Measurements from ENCODE around the gene KBTBD8.
A peak's percentile ranks its signal among the peaks of the same experiment; 100 is the strongest.

The KBTBD8 gene, protein sequence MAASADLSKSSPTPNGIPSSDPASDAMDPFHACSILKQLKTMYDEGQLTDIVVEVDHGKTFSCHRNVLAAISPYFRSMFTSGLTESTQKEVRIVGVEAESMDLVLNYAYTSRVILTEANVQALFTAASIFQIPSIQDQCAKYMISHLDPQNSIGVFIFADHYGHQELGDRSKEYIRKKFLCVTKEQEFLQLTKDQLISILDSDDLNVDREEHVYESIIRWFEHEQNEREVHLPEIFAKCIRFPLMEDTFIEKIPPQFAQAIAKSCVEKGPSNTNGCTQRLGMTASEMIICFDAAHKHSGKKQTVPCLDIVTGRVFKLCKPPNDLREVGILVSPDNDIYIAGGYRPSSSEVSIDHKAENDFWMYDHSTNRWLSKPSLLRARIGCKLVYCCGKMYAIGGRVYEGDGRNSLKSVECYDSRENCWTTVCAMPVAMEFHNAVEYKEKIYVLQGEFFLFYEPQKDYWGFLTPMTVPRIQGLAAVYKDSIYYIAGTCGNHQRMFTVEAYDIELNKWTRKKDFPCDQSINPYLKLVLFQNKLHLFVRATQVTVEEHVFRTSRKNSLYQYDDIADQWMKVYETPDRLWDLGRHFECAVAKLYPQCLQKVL

DNA sequence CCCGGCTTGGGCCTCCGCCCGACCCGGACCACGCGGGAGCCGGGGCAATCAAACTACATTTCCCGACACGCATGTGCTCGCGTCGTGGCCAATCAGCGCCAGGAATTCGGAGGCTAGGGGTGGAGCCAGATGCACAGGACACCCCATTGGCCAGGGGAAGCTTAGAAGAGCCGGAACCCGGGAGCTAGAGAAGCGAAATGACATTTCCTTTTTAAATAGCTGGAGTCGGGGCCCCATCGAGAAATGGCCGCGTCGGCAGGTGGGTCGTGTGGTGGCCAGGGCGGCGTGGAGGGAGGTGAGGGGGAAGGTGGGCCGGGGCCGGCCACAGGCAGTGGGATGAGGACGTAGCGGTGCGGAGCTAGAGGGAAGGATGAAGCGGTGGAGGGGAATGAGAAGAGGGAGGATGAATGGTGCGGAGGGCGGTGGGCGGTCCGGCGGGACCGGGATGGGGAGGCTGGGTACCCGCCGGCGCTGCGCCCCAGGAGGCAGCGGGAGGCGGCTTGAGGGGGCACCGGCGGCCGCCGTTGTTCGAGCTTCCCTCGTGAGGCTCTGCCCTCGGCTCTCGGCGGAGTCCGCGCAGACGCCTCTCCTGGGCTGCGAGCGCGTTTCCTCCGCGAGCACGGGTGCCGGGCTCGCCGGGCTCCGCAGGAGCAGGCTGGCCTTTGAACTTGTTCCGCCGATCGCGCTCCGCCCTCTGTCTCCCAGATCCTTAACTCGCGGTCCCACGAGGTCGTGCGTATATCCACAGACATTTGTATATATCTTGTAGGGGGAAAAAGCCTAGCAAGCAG lies at the start of gene KBTBD8:
Gene KBTBD8, plus strand, starts transcription at position 195 of the 791 bp plus-strand sequence. Its CDS starts 49 bp downstream, at position 244.
- ATAC-seq, result peak; percentile 2 to 83

DNA sequence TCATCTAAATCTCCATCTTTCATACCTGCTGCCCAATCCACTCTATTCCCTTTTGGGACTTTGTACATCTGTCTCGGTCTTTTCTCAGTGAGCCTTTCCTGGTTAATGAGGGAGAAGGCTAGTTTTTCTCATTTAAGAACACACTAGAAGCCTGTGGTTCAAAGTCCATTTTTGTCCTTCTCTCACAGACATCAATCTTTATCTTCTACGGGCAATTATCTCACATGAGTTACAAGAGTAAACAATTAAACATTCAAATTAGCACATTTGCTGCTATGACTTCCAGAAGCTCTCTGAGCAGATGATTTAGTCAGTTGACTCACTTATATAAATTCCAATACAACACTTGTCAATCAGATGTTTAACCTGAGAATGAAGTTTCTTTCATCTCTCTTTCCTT lies 49.3 kb upstream of the KBTBD8 start:
- ATAC-seq, result no peak

DNA sequence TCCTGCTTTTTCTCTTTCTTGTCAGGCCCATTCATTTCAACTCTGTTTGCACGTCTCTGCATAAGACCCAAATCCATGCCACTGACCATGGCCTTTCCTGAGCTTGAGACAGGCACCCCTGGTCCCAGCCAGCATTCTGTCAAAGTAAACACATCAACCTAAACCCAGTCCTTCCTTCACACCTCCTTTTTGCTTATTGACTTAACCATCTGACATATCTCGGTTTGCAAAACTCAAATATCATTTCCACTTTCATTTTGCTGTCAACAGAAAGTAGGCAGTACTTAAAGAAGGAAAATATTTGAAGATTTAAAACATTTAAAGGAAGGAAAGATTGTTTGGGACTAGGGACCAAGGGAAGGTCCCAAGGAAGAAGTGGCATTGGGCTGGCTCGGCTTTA lies 48.2 kb upstream of the KBTBD8 start:
- no peak for ATAC-seq

GRCh38 chr3:66952357-66952756 lies 45.8 kb upstream of the KBTBD8 start:
- ATAC-seq, result no peak

GRCh38 chr3:66953934-66954445 lies 44.1 kb upstream of the KBTBD8 start:
- ATAC-seq, result no peak

DNA sequence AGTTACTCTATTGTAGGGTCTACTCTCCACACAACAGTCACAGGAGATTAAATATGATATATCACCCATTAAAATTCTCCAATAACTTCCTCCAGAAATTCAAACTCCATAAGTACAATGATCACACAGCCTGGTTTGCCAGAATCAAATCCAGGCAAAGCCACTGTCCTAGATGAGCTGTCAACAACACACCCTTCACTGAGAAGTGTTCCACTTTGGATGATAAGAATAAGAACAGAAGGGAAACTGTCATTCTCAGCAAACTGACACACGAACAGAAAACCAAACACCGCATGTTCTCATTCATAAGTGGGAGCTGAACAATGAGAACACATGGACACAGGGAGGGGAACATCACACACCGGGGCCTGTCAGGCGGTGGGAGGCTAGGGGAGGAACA lies 41.4 kb upstream of the KBTBD8 start:
- ATAC-seq, result no peak

GRCh38 chr3:66957367-66957766 lies 40.7 kb upstream of the KBTBD8 start:
- no peak for ATAC-seq

DNA sequence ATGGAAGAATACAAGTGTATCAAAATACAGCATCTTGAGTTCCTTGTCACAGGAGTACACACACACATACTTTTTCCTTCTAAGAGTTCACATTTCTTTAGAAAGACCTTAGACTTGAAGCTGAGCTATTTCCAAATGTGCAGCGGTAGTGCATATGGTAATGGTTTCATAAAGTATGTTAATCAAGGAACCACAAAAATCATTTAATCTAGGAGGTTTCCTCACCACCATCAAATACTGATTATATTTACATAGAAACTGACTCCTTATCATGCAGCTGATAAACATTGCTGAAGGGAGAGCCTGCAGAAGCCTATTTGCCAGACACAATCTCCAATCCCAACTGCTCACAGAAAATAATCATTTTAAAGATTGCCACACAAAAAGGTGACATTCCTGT lies 40.0 kb upstream of the KBTBD8 start:
- no peak for ATAC-seq

DNA sequence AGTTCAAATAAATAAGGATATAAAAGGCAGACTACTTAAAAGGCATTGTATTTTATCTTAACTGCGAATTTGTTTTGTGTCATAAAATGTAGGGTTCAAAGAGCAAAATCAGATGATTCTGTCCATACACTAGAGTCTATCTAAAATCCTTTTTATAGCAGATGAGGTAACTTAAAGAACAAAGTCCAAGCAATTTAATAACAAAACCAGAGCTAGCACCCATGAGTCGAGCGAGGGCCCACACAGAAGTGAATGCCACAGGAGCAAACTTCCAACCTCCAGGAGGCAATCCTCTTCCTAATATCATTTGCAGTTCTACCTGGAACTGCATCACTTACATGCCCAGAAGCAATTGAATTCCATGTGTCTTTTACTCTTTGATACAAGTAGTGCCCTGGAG lies 35.4 kb upstream of the KBTBD8 start:
- ATAC-seq, result no peak

DNA sequence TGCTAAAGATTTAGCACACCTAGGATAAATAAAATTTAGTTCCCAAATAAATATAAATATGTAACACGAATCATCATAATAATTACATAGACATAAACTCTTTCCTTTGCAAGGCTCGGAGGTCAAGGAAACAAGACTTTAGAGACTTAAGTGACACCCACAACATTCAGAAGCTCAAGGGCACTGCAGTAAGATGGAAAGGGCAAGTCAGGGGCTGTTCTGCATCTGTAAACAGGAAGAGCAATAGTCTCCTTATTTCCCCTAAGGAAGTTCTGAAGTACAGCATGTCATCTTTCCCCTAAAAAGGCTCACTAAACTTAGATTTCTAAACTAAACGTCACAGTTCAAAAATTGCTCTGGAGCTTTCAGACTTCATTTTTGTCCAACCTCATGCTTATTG lies 26.9 kb upstream of the KBTBD8 start:
- ATAC-seq, result no peak

DNA sequence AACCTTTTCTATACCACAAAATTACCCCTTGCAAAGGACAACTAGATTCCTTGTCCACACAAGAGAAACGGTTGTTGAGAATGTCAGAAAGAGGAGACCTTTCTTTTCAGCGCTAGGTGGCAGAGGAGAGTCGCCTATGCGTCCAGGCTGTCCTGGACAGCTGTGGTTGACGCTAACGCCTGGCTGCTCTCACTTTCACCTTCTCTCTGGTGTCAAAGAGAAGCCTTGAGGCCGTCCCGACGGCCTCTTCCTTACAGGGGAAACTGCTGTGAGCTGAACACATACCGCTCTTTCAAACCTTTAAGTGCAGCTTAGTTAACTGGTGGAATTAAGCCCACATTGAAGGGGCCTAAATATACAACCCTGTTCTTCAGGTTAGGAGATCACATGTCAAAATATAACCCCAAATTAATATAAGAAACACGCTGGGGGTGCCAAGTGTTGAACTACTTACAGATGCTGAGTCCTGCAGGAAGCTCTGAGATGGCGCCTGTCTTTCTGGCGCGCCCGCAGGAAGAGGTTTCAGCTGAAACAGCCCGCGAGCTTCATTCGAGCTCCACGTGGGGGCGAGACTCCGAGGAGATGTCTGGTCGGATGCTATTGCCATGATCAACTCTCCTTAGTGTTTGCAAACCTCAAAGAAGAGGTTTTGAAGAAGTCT lies 26.1 kb upstream of the KBTBD8 start:
- peak; percentile 82 to 85 for ATAC-seq

- ATAC-seq, result no peak
Observed at GRCh38 chr3:66980791-66981190, 17.3 kb upstream of the KBTBD8 start.

- ATAC-seq, result no peak
Observed at GRCh38 chr3:66983101-66983500, 15.0 kb upstream of the KBTBD8 start.

- no peak for ATAC-seq
Observed at GRCh38 chr3:66985336-66985920, 12.7 kb upstream of the KBTBD8 start.

- no peak for ATAC-seq
Observed at GRCh38 chr3:66986406-66986805, 11.7 kb upstream of the KBTBD8 start.

DNA sequence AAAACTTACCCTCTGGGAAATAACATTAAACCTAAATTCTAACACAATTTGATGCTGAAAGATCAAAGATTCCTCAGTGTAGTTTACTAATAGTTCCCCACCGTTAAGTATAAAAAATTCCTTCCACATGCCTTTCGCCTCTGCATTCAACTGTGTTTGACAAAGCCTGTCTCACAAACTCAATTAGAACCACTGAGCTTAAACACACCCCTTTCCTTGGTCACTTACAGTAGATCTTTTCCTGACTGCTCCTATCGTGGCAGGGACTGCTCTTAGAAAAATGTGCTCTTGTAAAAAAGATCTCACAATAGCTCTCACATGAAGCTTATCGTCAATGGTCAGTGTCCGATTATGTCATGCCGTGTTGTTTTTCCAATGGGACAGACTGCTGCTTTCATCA lies 8.9 kb upstream of the KBTBD8 start:
- no peak for ATAC-seq

DNA sequence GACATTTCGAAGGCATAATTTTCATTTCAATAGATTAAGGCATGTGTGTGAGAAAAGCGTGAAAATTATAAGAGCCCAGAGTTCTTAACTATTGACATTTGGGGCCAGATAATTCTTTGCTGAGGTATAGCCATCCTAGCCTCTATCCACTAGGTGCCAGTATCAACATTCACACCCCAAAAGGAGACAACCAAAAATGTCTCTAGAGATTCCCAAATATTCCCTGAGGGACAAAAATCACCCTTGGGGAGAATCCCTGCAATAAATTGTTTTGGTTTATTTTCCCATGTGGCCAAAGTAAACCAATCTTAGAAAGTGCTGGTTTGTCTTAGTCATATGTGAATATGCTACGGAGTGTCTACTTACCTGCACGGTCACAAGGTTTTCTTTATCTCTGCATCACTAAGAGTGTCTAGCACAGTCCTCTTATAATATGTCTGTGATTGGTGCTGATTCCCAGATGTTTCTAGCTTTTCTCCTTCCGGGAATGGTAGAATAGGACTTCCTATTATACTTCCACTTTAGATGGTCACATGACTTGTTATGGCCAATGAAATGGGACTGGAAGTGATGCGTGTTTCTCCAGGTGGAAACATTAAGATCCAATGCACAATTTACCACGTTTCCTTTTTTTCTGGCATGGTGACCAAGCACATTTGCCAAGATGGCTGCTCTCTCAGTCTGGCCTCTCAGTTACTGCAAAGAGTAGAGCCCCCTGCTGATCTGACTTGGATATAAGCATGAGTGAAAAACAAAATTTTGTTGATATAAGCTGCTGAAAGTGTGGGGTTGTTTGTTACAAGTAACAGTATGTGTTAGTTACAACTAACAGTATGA lies 8.0 kb upstream of the KBTBD8 start:
- ATAC-seq, result peak; percentile 46 to 55

DNA sequence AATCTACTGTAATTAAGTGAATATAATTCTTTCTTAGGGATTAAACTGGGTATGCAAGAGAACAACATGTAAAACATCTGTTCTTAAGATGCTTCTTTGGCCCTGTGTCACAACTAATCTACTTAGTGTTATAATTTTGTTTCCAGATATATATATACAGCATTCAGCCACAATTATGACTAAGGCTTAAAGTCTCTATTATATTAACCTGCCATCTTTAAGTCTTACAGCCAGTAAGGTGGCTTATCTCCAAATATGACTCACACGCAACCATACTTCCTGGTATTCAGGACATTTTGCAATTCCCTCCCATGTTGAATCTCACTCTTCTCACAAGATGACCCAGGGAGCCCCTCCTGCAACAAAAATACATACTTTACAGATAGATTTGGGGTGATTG lies 6.6 kb upstream of the KBTBD8 start:
- no peak for ATAC-seq

DNA sequence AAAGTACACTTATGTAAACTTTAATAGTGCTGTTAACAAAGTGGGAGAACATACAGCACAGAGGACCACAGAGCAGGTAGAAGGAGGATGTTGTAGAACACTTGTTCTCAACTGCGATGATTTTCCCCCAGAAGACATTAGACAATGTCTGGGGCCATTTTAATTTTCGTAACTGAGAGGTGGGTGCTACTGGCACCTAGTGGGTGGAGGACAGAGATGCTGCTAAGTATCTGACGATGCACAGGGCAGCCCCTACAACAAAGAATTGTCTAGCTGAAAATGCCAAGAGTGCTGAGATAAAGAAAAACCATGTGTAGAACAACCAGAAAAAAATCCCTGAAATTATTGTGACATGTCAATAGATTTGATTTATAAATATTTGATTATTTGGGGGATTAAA lies 5.0 kb upstream of the KBTBD8 start:
- no peak for ATAC-seq

DNA sequence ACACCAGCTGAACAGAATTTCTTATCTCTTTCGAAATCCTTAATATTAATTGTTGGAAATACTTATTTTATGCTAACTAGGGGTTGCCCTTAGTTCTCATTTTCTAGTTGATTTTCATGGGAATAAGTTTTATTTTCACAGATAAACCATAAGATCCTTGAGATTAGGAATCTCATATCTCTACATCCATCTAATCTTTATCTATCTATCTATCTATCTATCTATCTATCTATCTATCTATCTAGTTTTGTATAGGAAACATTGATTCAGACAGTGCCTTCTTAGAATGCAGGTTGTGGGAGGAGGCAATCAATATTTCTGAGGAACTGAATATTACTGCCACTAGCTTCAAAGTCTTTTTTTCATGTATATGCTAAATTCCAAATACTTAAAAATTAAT lies 3.5 kb upstream of the KBTBD8 start:
- ATAC-seq, result no peak

DNA sequence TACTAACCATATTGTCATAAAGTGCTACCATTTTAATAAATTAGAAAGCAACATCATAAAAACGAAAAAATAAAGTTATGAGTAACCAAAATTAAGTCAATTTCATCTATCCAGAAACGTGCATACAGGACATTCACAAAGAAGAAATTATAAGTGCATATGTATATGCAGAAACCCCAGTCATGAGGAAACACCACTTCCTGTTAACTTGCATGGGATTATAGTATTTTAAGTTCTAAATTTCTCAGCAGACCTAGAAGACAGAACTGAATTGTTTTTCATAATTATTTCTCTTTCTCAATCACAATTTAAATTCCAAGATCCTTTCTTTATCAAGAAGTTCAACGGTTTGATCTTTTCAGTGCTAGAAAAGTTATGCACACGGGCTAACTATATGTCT lies 1.4 kb upstream of the KBTBD8 start:
- ATAC-seq, result no peak
